ENCODE data around the gene C8A. TPM values are rescaled to one million over a fixed set of nuclear protein-coding genes. Genes with fewer than 3 reads are reported as not detected.

The C8A gene
- total RNA-seq, result not detected
- not detected for polyA plus RNA-seq (2013, experiment 1 of 2)
- polyA plus RNA-seq (2013, experiment 2 of 2), result not detected
- long read RNA-seq, experiment 1, result 0 reads
- long read RNA-seq, experiment 2, result 0 reads
- long read RNA-seq, experiment 3, result 0 reads
- long read RNA-seq, experiment 4, result 0 reads

DNA sequence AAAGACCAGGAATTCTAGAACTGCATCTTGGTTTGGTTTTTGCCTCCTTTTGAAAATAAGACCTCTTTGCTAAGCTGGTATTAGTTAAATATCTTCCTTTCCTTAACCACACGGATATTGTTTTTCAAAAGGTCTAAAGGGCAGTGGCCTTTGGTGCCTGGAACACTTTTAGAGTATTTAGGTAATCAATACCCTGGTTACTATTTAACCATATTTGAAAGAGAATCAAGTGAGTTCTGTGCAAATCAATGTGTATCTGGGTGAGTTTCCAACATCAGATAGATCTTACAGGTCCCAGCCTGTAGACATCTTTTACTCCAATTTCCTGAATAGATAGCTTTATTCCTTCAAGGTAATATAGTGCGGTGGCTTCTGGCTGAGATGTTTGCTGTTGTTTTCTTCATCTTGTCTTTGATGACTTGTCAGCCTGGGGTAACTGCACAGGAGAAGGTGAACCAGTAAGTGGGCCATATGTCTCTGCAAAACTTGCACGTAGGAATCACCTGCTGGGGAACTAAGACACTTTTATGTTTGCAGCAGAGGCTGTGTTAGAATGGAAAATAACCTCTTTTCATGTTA, at the start of gene C8A:
C8A (plus strand) TSS at position 277 of the 579 bp plus-strand sequence; CDS start at position 382, 105 bp downstream.
- no peaks in the 10 kb centered on the region for H3K27me3 ChIP-seq (ENCODE audit: control insufficient read depth, insufficient read depth, low read length, poor library complexity, severe bottlenecking)
- Mint-ChIP-seq H3K4me3 (no peak within 1 kb of the TSS), H3K27me3 (ENCODE audit: insufficient read depth) (peaks cover 7% of the 10 kb centered on the region), H3K36me3 (ENCODE audit: low read depth) (no peaks in the 10 kb centered on the region), H3K27ac (no peak within 1 kb of the TSS), H3K9me3 (no peaks in the 10 kb centered on the region), H3K4me1 (no peaks in the 10 kb centered on the region)
- TF ChIP-seq CTCF (conservative IDR thresholded peaks at IDR 0.05), result no peak
- 82 to 93% methylated on average over 2 to 3 of the region's 3 CpGs for WGBS, 2 experiments (ENCODE audit: insufficient coverage in 1 of 2, insufficient read length in 1 of 2)
- no peaks in the 10 kb centered on the region for H3K9me3 ChIP-seq (ENCODE audit: control insufficient read depth, low read length)
- no peak within 1 kb of the TSS for H3K4me3 ChIP-seq (ENCODE audit: low read length)
- DNase-seq, result no peak
- H3K36me3 ChIP-seq (ENCODE audit: control insufficient read depth, insufficient read depth, low read length), result no peaks in the 10 kb centered on the region
- no peaks in the 10 kb centered on the region for H3K4me1 ChIP-seq (ENCODE audit: control insufficient read depth, insufficient read depth, low read length)
- no peak within 1 kb of the TSS for H3K27ac ChIP-seq (ENCODE audit: low read depth, low read length)
- no peak within 1 kb of the TSS for H3K9ac ChIP-seq (ENCODE audit: extremely low read depth, low read length, poor library complexity, severe bottlenecking)

- Mint-ChIP-seq H3K9me3 (peaks cover 5% of the 10 kb centered on the region), H3K27ac (no peak overlapping the region), H3K4me1 (peaks cover 53% of the 10 kb centered on the region), H3K27me3 (ENCODE audit: insufficient read depth) (peaks cover 13% of the 10 kb centered on the region), H3K4me3 (no peak overlapping the region), H3K36me3 (ENCODE audit: low read depth) (peaks cover 3% of the 10 kb centered on the region)
- Histone ChIP-seq H3K4me1 (ENCODE audit: control insufficient read depth, insufficient read depth, low read length) (peaks cover 21% of the 10 kb centered on the region), H3K9me3 (ENCODE audit: control insufficient read depth, low read length) (peaks cover 13% of the 10 kb centered on the region), H3K9ac (ENCODE audit: extremely low read depth, low read length, poor library complexity, severe bottlenecking) (no peak overlapping the region), H3K4me3 (ENCODE audit: low read length) (no peak overlapping the region), H3K27ac (ENCODE audit: low read depth, low read length) (no peak overlapping the region), H3K27me3 (ENCODE audit: control insufficient read depth, insufficient read depth, low read length, poor library complexity, severe bottlenecking) (no peaks in the 10 kb centered on the region), H3K36me3 (ENCODE audit: control insufficient read depth, insufficient read depth, low read length) (no peaks in the 10 kb centered on the region)
- DNase-seq, result peak; percentile 61
- WGBS, 2 experiments (ENCODE audit: insufficient coverage in 1 of 2, insufficient read length in 1 of 2), result 61% methylated on average over 3 of the region's 3 CpGs; no CpG with 5 or more reads in 1 of the 2 experiments
- TF ChIP-seq CTCF (conservative IDR thresholded peaks at IDR 0.05), result peak; percentile 40
Measured at GRCh38 chr1:56806804-56807203, 47.8 kb upstream of the C8A start.

DNA sequence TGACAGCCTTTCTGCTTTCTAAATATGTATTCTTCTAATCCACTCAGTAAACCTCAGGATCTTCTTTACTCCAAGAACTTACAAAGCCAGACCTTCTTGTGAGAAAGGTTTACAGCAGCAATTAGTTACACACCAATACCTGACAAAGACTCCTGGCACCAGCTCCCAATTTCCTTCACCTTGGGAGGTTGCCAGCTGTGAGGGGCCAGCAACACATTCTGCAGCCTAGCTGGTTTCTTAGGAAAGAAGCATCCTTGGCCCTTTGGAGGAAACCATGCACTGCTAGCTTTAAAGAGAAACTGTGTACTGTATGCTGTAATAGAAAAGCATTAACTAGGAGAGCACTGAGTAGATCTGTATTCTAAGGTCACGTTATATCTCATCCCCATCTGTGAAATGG, 46.2 kb upstream of the C8A start:
- Histone ChIP-seq H3K36me3 (ENCODE audit: control insufficient read depth, insufficient read depth, low read length) (no peaks in the 10 kb centered on the region), H3K27me3 (ENCODE audit: control insufficient read depth, insufficient read depth, low read length, poor library complexity, severe bottlenecking) (no peaks in the 10 kb centered on the region), H3K4me1 (ENCODE audit: control insufficient read depth, insufficient read depth, low read length) (peaks cover 26% of the 10 kb centered on the region), H3K27ac (ENCODE audit: low read depth, low read length) (no peak overlapping the region), H3K9ac (ENCODE audit: extremely low read depth, low read length, poor library complexity, severe bottlenecking) (no peak overlapping the region), H3K9me3 (ENCODE audit: control insufficient read depth, low read length) (peaks cover 15% of the 10 kb centered on the region), H3K4me3 (ENCODE audit: low read length) (no peak overlapping the region)
- Mint-ChIP-seq H3K4me3 (no peak overlapping the region), H3K9me3 (peaks cover 6% of the 10 kb centered on the region), H3K27ac (no peak overlapping the region), H3K36me3 (ENCODE audit: low read depth) (peaks cover 4% of the 10 kb centered on the region), H3K4me1 (peaks cover 62% of the 10 kb centered on the region), H3K27me3 (ENCODE audit: insufficient read depth) (peaks cover 13% of the 10 kb centered on the region)
- TF ChIP-seq CTCF (conservative IDR thresholded peaks at IDR 0.05), result no peak
- 86 to 97% methylated on average over 1 of the region's 1 CpG for WGBS, 2 experiments (ENCODE audit: insufficient coverage in 1 of 2, insufficient read length in 1 of 2)
- DNase-seq, result no peak

Data from endodermal cell (in vitro differentiated cells).